SU-DHL-6 (cell line): ENCODE results near the gene CNTNAP5.

Experiments used
- H2AFZ ChIP-seq: fragments of 200-600 bp; sonication (generic); 2 replicates; pipeline ENCODE4 v1.6.1; 2014; ENCODE audit warnings: low read depth, mild to moderate bottlenecking, moderate library complexity, mixed read lengths, antibody characterized with exemption, low read length; ENCODE audit not compliant: severe bottlenecking
- H3F3A ChIP-seq: fragments of 200-600 bp; shearing (Covaris generic); 2 replicates; pipeline ENCODE4 v1.6.0; 2016; ENCODE audit warnings: antibody characterized with exemption, mild to moderate bottlenecking; ENCODE audit not compliant: insufficient read depth
- H3K27ac ChIP-seq: fragments of 200-600 bp; sonication (generic); 2 replicates; pipeline ENCODE4 v1.5.1; 2016; ENCODE audit warnings: low read depth, mild to moderate bottlenecking, low read length, moderate library complexity, mixed read lengths
- H3K27me3 ChIP-seq: fragments of 200-600 bp; sonication (generic), shearing (Covaris generic); 2 replicates; pipeline ENCODE4 v1.6.0; 2014; ENCODE audit warnings: mild to moderate bottlenecking, low read length
- H3K36me3 ChIP-seq: fragments of 200-600 bp; sonication (generic); 2 replicates; pipeline ENCODE4 v1.6.1; 2014; ENCODE audit warnings: mild to moderate bottlenecking, low read length, mixed read lengths
- H3K4me2 ChIP-seq: fragments of 300-600, 200-600 bp; shearing (Covaris generic), sonication (generic); 2 replicates; pipeline ENCODE4 v1.6.0; 2014; ENCODE audit warnings: low read length, low read depth, mild to moderate bottlenecking; ENCODE audit not compliant: poor library complexity, severe bottlenecking
- H3K4me3 ChIP-seq: fragments of 200-600 bp; sonication (generic); 2 replicates; pipeline ENCODE4 v1.5.1; 2014; ENCODE audit warnings: antibody characterized with exemption, low read length, mild to moderate bottlenecking, mixed read lengths; ENCODE audit not compliant: insufficient read depth, poor library complexity, severe bottlenecking
- H3K79me2 ChIP-seq: fragments of 200-600 bp; sonication (generic); 2 replicates; pipeline ENCODE4 v1.6.1; 2014; ENCODE audit warnings: mild to moderate bottlenecking, low read length, moderate library complexity; ENCODE audit not compliant: insufficient read depth
- H3K9ac ChIP-seq: fragments of 200-600 bp; sonication (generic); 2 replicates; pipeline ENCODE4 v1.7.0; 2014; ENCODE audit warnings: mild to moderate bottlenecking, low read length
- H3K9me2 ChIP-seq: fragments of 200-600 bp; sonication (generic); replicated peaks from 2 replicates; pipeline ENCODE4 v1.6.1; 2014; ENCODE audit warnings: low read length; ENCODE audit not compliant: insufficient read depth
- H3K9me3 ChIP-seq: fragments of 200-600 bp; sonication (generic); 2 replicates; pipeline ENCODE4 v1.6.1; 2014; ENCODE audit warnings: low read length, mixed read lengths; ENCODE audit not compliant: insufficient read depth
- H4K20me1 ChIP-seq: fragments of 200-600 bp; sonication (generic); 2 replicates; pipeline ENCODE4 v1.6.1; 2014; ENCODE audit warnings: low read depth, mild to moderate bottlenecking, antibody characterized with exemption, low read length, moderate library complexity, mixed read lengths
- CTCF ChIP-seq: fragments of 200-600 bp; sonication (generic); IDR thresholded peaks from one replicate; pipeline ENCODE4 v1.5.1; 2017; ENCODE audit warnings: antibody characterized with exemption, mild to moderate bottlenecking, low read length, moderate library complexity; ENCODE audit not compliant: insufficient read depth, poor library complexity, severe bottlenecking
- EZH2phosphoT487 ChIP-seq: fragments of 200-600 bp; sonication (generic), shearing (Covaris generic); conservative IDR thresholded peaks from 2 replicates; pipeline ENCODE4 v1.6.1; 2018; ENCODE audit warnings: mild to moderate bottlenecking, antibody characterized with exemption, low read length, moderate library complexity, mixed read lengths

The CNTNAP5 gene

GRCh38 chr2:124558277-124558905 lies 533.3 kb downstream of the CNTNAP5 start:
- no peaks in the 10 kb centered on the region for H3K9me3 ChIP-seq
- no peaks in the 10 kb centered on the region for H3F3A ChIP-seq
- no peak overlapping the region for H3K9ac ChIP-seq
- H2AFZ ChIP-seq = no peak overlapping the region
- no peaks in the 10 kb centered on the region for H3K36me3 ChIP-seq
- H4K20me1 ChIP-seq = no peaks in the 10 kb centered on the region
- no peaks in the 10 kb centered on the region for H3K79me2 ChIP-seq
- TF ChIP-seq EZH2phosphoT487 = no peak
- no peak for TF ChIP-seq CTCF
- no peaks in the 10 kb centered on the region for H3K9me2 ChIP-seq
- no peak overlapping the region for H3K27ac ChIP-seq
- H3K4me3 ChIP-seq = no peak overlapping the region
- no peaks in the 10 kb centered on the region for H3K27me3 ChIP-seq
- H3K4me2 ChIP-seq = no peak overlapping the region

GRCh38 chr2:124559236-124559635 lies 534.1 kb downstream of the CNTNAP5 start:
- Histone ChIP-seq H3K27ac (no peak overlapping the region), H3F3A (no peaks in the 10 kb centered on the region), H3K79me2 (no peaks in the 10 kb centered on the region), H4K20me1 (no peaks in the 10 kb centered on the region), H3K4me2 (no peak overlapping the region), H3K9me3 (no peaks in the 10 kb centered on the region), H3K9me2 (no peaks in the 10 kb centered on the region), H3K36me3 (no peaks in the 10 kb centered on the region), H2AFZ (no peak overlapping the region), H3K4me3 (no peak overlapping the region), H3K9ac (no peak overlapping the region), H3K27me3 (no peaks in the 10 kb centered on the region)
- TF ChIP-seq CTCF (no peak), EZH2phosphoT487 (no peak)

- TF ChIP-seq EZH2phosphoT487 (no peak), CTCF (no peak)
- Histone ChIP-seq H3K9me3 (no peaks in the 10 kb centered on the region), H2AFZ (no peak overlapping the region), H3K27ac (no peak overlapping the region), H3K4me2 (no peak overlapping the region), H3K9ac (no peak overlapping the region), H3K9me2 (no peaks in the 10 kb centered on the region), H3K27me3 (no peaks in the 10 kb centered on the region), H3K79me2 (no peaks in the 10 kb centered on the region), H3K36me3 (no peaks in the 10 kb centered on the region), H3F3A (no peaks in the 10 kb centered on the region), H3K4me3 (no peak overlapping the region), H4K20me1 (no peaks in the 10 kb centered on the region)
These were observed 535.6 kb downstream of the CNTNAP5 start for GRCh38 chr2:124560592-124561112.
